Measurements from ENCODE around the gene RETREG3. TPM values are rescaled to one million over a fixed set of nuclear protein-coding genes. Genes with fewer than 3 reads are reported as not detected.

RETREG3 gene
- total and polyA plus RNA-seq, 9 of the 15 experiments (the other 6 are each of a cell fraction or from before 2014, with no cell fraction given) = 4.1 to 39.0 (median 16.9) TPM

GRCh38 chr17:42536372-42537155, 72.6 kb downstream of the RETREG3 start (continued):
- no peak for TF ChIP-seq ZNF121 (CRISPR knock-in tag; conservative IDR thresholded peaks at IDR 0.05)
- no peak for TF ChIP-seq SAFB2 (IDR thresholded peaks at IDR 0.05; ENCODE audit: borderline replicate concordance, low read depth, low read length, severe bottlenecking)
- peak; percentile 49 for TF ChIP-seq DACH1 (IDR thresholded peaks at IDR 0.05; ENCODE audit: partially characterized antibody)
- no peak for TF ChIP-seq GABPB2 (CRISPR knock-in tag; conservative IDR thresholded peaks at IDR 0.05)
- no peak for TF ChIP-seq TOE1 (IDR thresholded peaks at IDR 0.05; ENCODE audit: borderline replicate concordance)
- TF ChIP-seq TOE1 (CRISPR knock-in tag; IDR thresholded peaks at IDR 0.05; ENCODE audit: borderline replicate concordance, low read depth) = no peak
- TF ChIP-seq POLR2G (IDR thresholded peaks at IDR 0.05; ENCODE audit: low read depth, low read length) = peak; percentile 76
- TF ChIP-seq NKRF (IDR thresholded peaks at IDR 0.05; ENCODE audit: borderline replicate concordance) = peak; percentile 53; the same call in 1 of the 2 replicates
- no peak for TF ChIP-seq HNRNPUL1 (IDR thresholded peaks at IDR 0.05; ENCODE audit: low read length)
